Cardiac muscle cell (in vitro differentiated cells and primary cell): ENCODE results near the gene RHOH. TPM values are rescaled to one million over a fixed set of nuclear protein-coding genes. Genes with fewer than 3 reads are reported as not detected.

Experiments
- DNase-seq, 2 donors: peaks; one replicate each; pipeline versions ENCODE4 v3.0.0 to v3.0.0-alpha.2; 2010 to 2017; ENCODE audit warnings: low read depth in 1 of 2, low spot score in 1 of 2
- H3K27ac ChIP-seq: fragments of 200-600 bp; sonication (generic); 2 replicates; pipeline ENCODE4 v1.5.1; 2016
- H3K27me3 ChIP-seq: fragments of 200-600 bp; sonication (generic); 2 replicates; pipeline ENCODE4 v1.6.0; 2016; ENCODE audit warnings: control low read depth
- H3K36me3 ChIP-seq: fragments of 200-600 bp; sonication (generic); 2 replicates; pipeline ENCODE4 v1.5.1; 2016; ENCODE audit warnings: control low read depth
- H3K4me1 ChIP-seq: fragments of 200-600 bp; sonication (generic); 2 replicates; pipeline ENCODE4 v1.8.1; 2017; ENCODE audit warnings: low read depth, mild to moderate bottlenecking, mixed run types
- H3K4me3 ChIP-seq: fragments of 200-600 bp; sonication (generic); 2 replicates; pipeline ENCODE4 v1.5.1; 2016; ENCODE audit warnings: mild to moderate bottlenecking
- H3K9me3 ChIP-seq: fragments of 200-600 bp; sonication (generic); 2 replicates; pipeline ENCODE4 v1.5.1; 2017; ENCODE audit warnings: low read depth, mild to moderate bottlenecking, control low read depth
- CTCF ChIP-seq: IDR thresholded peaks from 2 replicates; pipeline ENCODE4 v1.5.1; 2012; ENCODE audit warnings: low read depth, mild to moderate bottlenecking, low read length
- polyA plus RNA-seq: library from polyadenylated mRNA; unstranded; fragments of >200 nt; fragmentation: Nextera tagmentation; extraction: Ambion mirVana; gene quantifications from 2 replicates; pipeline ENCODE4 v1.2.1, GENCODE V29; 2016
- total RNA-seq: library from RNA; depleted of rRNA; stranded (reverse); fragments of >200 nt; gene quantifications from 2 replicates; pipeline ENCODE4 v1.2.3, GENCODE V29; 2016

Gene RHOH
- total and polyA plus RNA-seq, 2 experiments from 2014 or later: not detected

- no peak overlapping the region for H3K27ac ChIP-seq
- H3K27me3 ChIP-seq: no peaks in the 10 kb centered on the region
- no peak for TF ChIP-seq CTCF
- no peaks in the 10 kb centered on the region for H3K36me3 ChIP-seq
- DNase-seq: no peak
- H3K9me3 ChIP-seq: no peaks in the 10 kb centered on the region
- H3K4me1 ChIP-seq: no peaks in the 10 kb centered on the region
- H3K4me3 ChIP-seq: no peak overlapping the region
Observed at GRCh38 chr4:40243386-40243948, 46.6 kb downstream of the RHOH start.

GRCh38 chr4:40244606-40245005, 47.8 kb downstream of the RHOH start:
- Histone ChIP-seq H3K4me3 (no peak overlapping the region), H3K27ac (no peak overlapping the region), H3K27me3 (no peaks in the 10 kb centered on the region), H3K36me3 (no peaks in the 10 kb centered on the region), H3K9me3 (no peaks in the 10 kb centered on the region), H3K4me1 (no peaks in the 10 kb centered on the region)
- TF ChIP-seq CTCF: no peak
- DNase-seq: no peak

DNA sequence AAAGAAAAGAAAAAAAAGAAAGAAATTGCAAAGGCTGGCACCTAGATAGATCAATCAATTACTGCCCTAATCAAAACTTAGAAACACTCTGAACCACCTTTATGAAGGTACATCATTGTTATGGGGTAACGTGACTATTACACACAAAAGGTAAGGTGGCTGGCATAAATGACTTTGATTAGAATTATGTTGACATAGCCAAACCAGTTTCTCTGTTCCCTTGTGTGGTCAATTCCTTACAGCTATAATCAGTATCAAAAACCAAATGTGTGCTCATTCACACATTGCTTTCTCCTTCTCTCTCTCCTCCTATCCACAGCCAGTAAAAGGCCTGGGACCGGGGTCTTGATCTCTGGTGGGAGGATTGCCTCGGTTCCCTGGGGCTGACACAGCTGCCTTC, 48.7 kb downstream of the RHOH start:
- Histone ChIP-seq H3K9me3 (no peaks in the 10 kb centered on the region), H3K36me3 (no peaks in the 10 kb centered on the region), H3K4me3 (no peak overlapping the region), H3K4me1 (no peaks in the 10 kb centered on the region), H3K27me3 (no peaks in the 10 kb centered on the region), H3K27ac (no peak overlapping the region)
- no peak for TF ChIP-seq CTCF
- no peak for DNase-seq

DNA sequence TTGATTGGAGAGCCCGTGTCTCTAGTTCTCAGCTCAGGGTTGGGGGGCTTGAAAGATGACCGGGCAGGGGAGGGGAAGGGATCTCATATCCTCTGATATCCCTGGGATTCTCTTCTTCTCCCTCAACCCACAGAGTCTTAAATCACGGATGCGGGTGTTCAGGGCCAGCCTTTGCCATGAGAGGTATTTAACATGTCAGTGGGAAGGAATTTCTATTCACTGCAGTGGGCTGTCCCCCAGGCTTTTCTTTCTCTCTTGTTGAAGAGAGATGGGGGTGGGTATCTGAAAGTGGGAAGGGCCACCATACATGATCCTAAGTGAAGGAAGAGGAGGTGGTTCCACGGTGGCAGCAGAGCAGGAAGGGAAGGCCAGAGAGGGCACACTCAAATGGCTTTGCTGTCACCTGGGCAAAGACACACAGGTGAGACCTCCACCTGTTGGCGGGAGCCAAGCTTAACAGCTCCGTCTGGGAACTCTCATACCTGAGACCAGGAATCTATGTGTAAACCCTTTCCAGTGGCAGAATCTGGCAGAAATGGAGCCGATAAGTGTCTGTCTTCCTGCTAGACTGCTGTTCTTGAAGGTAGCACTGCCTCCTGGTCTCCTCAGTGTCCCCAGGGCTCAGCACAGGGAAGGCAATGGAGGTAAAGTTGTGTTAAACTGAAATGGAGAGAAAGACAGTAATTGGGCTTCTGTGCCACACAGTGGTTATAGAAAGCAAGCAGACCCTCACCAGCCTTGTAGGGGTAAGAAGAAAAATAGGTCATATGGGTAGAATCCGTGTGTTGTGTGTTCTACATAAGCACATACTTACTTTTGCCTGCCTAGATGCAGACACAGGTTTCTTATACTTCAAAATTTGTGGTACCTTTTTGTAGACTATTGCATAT, 49.4 kb downstream of the RHOH start:
- no peaks in the 10 kb centered on the region for H3K4me1 ChIP-seq
- no peak overlapping the region for H3K27ac ChIP-seq
- H3K4me3 ChIP-seq: no peak overlapping the region
- H3K27me3 ChIP-seq: no peaks in the 10 kb centered on the region
- H3K9me3 ChIP-seq: no peaks in the 10 kb centered on the region
- DNase-seq: no peak
- TF ChIP-seq CTCF: no peak
- no peaks in the 10 kb centered on the region for H3K36me3 ChIP-seq

GRCh38 chr4:40246938-40247337, 50.1 kb downstream of the RHOH start:
- H3K27me3 ChIP-seq: no peaks in the 10 kb centered on the region
- no peak for DNase-seq
- H3K4me1 ChIP-seq: no peaks in the 10 kb centered on the region
- no peak for TF ChIP-seq CTCF
- no peak overlapping the region for H3K27ac ChIP-seq
- H3K4me3 ChIP-seq: no peak overlapping the region
- no peaks in the 10 kb centered on the region for H3K36me3 ChIP-seq
- no peaks in the 10 kb centered on the region for H3K9me3 ChIP-seq
